ENCODE data around the gene CCL1.

GRCh38 chr17:34377078-34377823 is 14.2 kb upstream of the CCL1 start:
- no peak for TF ChIP-seq CTCF (IDR thresholded peaks at IDR 0.05)
- no peak for TF ChIP-seq POLR2AphosphoS5 (IDR thresholded peaks at IDR 0.05)
